ENCODE measurements around the gene TMEM170A. TPM values are rescaled to one million over a fixed set of nuclear protein-coding genes. Genes with fewer than 3 reads are reported as not detected.
"Not testable (repeated sequence)": the region's sequence is repeated elsewhere in the genome, so short reads cannot be mapped to it uniquely, and the experiment has no call there.

TMEM170A gene
- total RNA-seq, 2 donors from 2014 or later, result 21.5 to 35.9 TPM

- Histone ChIP-seq H3K4me1 (replicated peaks) (no peaks in the 10 kb centered on the region), H3K27ac (no peak overlapping the region), H3K36me3 (no peaks in the 10 kb centered on the region), H3K27me3 (replicated peaks; ENCODE audit: insufficient read depth) (no peaks in the 10 kb centered on the region), H3K4me3 (no peak overlapping the region), H3K9me3 (no peaks in the 10 kb centered on the region)
- no peak for DNase-seq (ENCODE audit: low spot score)
- WGBS, result 50% methylated on average over 4 of the region's 4 CpGs
- TF ChIP-seq POLR2AphosphoS5 (IDR thresholded peaks at IDR 0.05), result no peak
- no peak for TF ChIP-seq CTCF (IDR thresholded peaks at IDR 0.05)
- intact Hi-C loops (cut with DNase I), result no loop called here
Measured at GRCh38 chr16:75458029-75458428, 6.5 kb downstream of the TMEM170A start.

GRCh38 chr16:75457485-75458021 is 6.9 kb downstream of the TMEM170A start:
- no peaks in the 10 kb centered on the region for H3K36me3 ChIP-seq
- TF ChIP-seq CTCF (IDR thresholded peaks at IDR 0.05) (no peak), POLR2AphosphoS5 (IDR thresholded peaks at IDR 0.05) (no peak), POLR2A (IDR thresholded peaks at IDR 0.05) (no peak)
- no peaks in the 10 kb centered on the region for H3K9me3 ChIP-seq
- no peak overlapping the region for H3K4me3 ChIP-seq
- no peak overlapping the region for H3K27ac ChIP-seq
- 81% methylated on average over 5 of the region's 5 CpGs for WGBS
- no peak for DNase-seq (ENCODE audit: low spot score)
- no peaks in the 10 kb centered on the region for H3K27me3 ChIP-seq (replicated peaks; ENCODE audit: insufficient read depth)
- intact Hi-C loops (cut with DNase I), result no loop called here
- no peaks in the 10 kb centered on the region for H3K4me1 ChIP-seq (replicated peaks)

GRCh38 chr16:75456971-75457370 is 7.5 kb downstream of the TMEM170A start:
- intact Hi-C loops (cut with DNase I), result no loop called here
- Histone ChIP-seq H3K27me3 (replicated peaks; ENCODE audit: insufficient read depth) (no peaks in the 10 kb centered on the region), H3K4me3 (no peak overlapping the region), H3K9me3 (no peaks in the 10 kb centered on the region), H3K27ac (no peak overlapping the region), H3K4me1 (replicated peaks) (no peaks in the 10 kb centered on the region), H3K36me3 (no peaks in the 10 kb centered on the region)
- WGBS, result 74% methylated on average over 1 of the region's 1 CpG
- no peak for DNase-seq (ENCODE audit: low spot score)
- TF ChIP-seq CTCF (IDR thresholded peaks at IDR 0.05) (no peak), POLR2AphosphoS5 (IDR thresholded peaks at IDR 0.05) (no peak), POLR2A (IDR thresholded peaks at IDR 0.05) (no peak)

- intact Hi-C loops (cut with DNase I); DNase-seq (ENCODE audit: low spot score); H3K27me3 ChIP-seq (replicated peaks; ENCODE audit: insufficient read depth); H3K27ac ChIP-seq; H3K4me3 ChIP-seq; H3K9me3 ChIP-seq; H3K36me3 ChIP-seq; H3K4me1 ChIP-seq (replicated peaks): not testable (repeated sequence)
- 91% methylated on average over 4 of the region's 4 CpGs for whole genome bisulfite sequencing
Measured at GRCh38 chr16:75456486-75456885, 8.0 kb downstream of the TMEM170A start.

GRCh38 chr16:75455677-75456076 is 8.8 kb downstream of the TMEM170A start:
- no peaks in the 10 kb centered on the region for H3K36me3 ChIP-seq
- H3K9me3 ChIP-seq, result no peaks in the 10 kb centered on the region
- intact Hi-C loops (cut with DNase I), result no loop called here
- WGBS, result 71% methylated on average over 5 of the region's 5 CpGs
- H3K27me3 ChIP-seq (replicated peaks; ENCODE audit: insufficient read depth), result no peaks in the 10 kb centered on the region
- DNase-seq (ENCODE audit: low spot score), result no peak
- no peak for TF ChIP-seq CTCF (IDR thresholded peaks at IDR 0.05)
- TF ChIP-seq POLR2AphosphoS5 (IDR thresholded peaks at IDR 0.05), result no peak
- no peak for TF ChIP-seq POLR2A (IDR thresholded peaks at IDR 0.05)
- no peaks in the 10 kb centered on the region for H3K4me1 ChIP-seq (replicated peaks)
- H3K4me3 ChIP-seq, result no peak overlapping the region
- no peak overlapping the region for H3K27ac ChIP-seq

Measured in prostate gland (tissue), 2 donors.